ENCODE results near the gene VASN.
"Not testable (repeated sequence)": the region's sequence is repeated elsewhere in the genome, so short reads cannot be mapped to it uniquely, and the experiment has no call there.

Gene VASN

DNA sequence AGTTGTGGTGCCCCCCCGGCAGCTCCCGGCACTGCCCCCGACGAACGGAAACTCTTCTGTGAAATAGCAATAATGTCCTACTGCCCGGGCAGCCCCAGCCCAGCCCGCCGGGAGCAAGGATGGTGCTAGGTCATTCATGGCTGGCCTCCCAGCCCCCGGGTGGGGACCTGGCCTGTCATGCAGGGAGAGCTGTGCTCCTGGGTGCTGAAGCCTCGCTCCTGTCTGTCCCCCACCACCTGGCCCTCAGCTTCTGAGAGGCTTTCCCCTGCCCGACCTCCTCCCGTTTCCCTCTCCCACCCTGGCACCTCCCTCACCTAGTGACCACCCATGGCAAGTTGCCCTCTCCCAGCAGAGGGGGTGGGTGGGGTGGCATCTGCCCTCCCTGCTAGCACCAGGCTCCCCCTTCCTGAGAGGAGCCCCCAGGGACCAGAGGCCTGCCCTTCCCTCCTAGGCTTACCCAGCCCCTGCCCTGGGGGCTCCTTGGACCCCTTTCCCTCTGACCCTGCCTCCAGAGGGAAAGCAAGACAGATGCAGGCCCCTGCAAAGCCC is 34.0 kb upstream of the VASN start:
- DNase-seq: no peak

DNA sequence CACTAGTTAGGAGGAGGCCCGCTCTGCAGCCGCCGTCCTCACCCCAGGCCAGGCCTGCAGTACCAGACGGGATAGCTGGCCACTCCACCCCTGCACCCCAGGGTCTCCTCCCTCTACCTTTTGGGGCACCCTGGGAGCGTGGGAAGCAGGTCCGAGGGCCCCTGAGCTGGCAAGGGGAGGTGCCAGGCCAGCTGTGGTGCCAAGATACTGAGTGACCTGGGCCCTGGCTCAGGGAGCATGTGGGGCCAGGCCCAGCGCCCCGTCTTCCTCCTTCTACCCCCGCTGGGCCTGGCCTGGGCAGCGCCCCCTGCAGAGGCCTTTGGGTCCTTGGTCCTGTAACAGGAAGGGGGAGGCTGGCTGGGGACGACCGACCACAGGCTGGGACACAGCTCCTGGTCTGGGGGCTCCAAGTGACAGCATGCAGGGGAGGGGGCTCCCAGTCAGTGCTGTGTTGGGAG is 33.5 kb upstream of the VASN start:
- DNase-seq: no peak

DNA sequence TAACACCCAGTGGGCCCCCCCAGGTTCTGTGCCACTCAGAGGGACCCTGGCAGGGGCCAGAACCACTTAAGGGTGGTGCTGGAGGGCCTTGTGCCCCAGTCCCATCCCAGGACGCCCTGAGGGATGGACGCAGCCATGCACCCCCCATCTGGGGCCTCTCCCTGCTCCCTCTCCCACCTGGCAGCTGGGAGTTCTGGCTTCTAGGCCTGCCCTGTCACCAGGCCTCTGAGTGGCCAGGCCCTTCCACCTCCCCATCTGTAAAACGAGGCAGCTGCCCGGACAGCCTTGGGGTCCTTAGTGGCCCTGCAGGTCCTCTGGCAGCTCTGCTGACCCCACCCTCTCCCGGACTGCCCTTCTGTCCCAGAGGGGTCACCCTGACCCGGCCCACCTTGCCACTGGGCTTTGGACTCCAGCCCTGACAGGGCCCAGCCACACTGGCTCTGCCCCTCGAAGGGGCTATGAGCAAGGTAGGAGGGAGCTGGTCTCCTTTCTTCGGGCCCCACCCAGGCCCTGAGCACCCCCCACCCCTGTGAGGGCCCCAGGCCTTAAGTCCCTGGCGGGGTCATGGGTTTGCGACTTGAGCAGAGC is 32.8 kb upstream of the VASN start:
- DNase-seq: no peak

DNA sequence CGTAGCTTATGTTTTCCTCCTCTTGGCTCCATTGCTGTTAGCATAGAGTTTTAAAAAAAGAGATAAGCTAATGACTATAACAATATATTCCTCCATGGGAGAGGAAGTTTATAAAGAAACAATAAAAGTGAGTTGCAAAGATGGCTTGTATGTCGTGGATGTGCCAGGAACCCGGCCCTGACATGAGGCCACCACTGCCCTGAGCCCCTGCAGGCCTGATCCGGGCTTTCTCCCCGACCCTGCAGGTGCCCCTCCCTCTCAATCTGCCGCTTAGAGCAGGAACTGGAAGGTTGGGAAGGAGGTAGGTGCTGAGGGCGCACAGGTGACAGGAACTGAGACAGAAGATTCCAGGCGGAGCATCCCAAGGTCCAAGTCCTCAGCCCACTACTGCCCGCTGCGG is 32.2 kb upstream of the VASN start:
- no peak for DNase-seq

DNA sequence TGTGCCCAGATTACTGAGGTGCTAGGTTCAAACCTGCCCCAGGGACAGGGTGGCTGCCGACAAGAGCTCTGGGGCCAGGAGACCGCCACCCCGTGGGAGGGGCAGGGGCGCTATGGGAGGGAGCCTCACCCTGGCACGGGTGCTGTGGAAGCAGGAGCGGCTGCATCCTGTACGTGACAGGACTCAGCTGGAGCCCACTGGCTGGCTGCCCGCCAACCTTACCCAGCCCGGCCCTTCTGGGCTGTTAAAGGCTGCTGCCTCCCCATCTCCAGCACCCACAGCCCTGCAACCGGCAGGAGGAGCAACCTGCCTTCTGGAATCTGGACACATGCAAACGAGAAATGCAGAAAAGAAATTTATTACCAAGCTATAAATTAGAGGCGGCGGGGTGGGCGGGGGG is 31.7 kb upstream of the VASN start:
- peak; percentile 68 for DNase-seq

DNA sequence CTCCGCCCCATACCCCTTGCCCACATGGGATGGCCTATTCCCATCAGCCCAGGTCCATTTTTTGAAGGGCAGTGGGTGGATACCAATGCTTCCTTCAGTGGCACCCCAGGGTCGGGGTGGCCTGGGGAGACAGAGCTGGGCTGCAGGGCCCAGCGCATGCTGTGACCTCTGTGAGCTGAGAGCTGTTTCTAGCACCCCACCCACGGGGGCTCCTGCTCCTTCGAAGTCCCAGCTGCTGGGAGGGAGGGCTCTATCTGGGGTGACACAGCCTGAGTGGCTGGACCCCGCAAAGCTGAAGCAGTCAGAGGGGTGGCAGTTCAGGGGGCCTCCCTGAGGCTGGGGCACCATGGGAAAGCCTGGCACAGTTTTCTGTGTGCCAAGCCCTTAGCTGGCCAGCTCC is 31.2 kb upstream of the VASN start:
- DNase-seq: no peak

DNA sequence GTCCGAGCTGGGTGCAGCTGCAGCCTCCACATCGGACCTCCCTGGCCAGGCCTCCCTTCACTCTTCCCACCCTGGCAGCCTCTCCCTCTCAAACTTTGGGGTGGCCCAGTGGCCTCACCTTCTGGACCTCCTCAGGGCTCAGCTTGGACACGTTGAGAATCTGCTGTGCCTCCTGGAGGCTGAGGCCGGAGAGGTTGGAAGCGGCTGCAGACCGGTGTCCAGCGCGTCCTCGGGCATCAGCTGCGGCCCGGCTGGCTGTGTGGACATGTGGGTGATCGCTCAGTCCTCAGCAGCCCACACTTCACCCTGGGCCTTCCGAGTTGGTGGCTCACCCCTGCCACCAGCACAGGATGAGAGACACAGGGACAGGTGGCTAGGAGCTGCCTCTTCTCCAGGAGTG is 30.4 kb upstream of the VASN start:
- DNase-seq: no peak

DNA sequence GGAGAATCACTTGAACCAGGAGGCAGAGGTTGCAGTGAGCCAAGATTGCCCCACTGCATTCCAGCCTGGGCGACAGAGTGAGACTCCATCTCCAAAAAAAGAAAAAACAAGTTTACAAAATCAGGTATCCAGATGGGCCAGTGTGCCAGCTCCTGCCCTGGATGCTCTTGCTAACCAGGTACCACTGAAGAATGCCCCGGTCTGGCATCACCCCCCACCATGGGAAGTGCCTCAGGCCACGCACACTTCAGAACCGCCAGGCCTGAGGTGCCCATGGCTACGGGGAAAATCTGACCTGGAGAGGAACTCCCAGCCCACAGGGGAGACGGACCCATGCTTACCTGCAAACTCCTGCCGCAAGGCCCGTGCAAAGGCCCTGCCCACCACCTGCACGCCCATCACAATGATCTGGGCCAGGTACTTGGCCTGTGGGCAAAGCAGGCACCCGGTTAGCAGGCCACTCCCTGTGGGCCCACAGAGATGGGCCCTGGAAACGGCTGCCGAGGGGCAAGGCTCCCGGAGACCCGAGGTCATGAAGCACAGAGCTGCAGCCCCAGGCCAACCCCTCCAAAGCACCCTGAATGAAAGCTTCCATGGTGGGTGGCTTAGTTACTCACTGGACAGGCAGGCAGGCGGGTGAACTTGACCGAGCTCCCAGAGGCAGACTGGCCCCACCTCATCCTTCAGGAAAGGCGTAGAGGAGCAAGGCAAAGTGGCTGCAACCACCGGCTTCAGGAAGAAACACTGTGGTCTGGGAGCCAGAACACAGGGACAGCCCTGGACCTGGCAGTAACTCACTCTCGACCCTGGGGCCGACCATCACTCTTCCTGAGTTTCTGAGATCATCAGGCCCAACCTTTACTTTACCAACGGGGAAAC is 28.5 kb upstream of the VASN start:
- DNase-seq: no peak

DNA sequence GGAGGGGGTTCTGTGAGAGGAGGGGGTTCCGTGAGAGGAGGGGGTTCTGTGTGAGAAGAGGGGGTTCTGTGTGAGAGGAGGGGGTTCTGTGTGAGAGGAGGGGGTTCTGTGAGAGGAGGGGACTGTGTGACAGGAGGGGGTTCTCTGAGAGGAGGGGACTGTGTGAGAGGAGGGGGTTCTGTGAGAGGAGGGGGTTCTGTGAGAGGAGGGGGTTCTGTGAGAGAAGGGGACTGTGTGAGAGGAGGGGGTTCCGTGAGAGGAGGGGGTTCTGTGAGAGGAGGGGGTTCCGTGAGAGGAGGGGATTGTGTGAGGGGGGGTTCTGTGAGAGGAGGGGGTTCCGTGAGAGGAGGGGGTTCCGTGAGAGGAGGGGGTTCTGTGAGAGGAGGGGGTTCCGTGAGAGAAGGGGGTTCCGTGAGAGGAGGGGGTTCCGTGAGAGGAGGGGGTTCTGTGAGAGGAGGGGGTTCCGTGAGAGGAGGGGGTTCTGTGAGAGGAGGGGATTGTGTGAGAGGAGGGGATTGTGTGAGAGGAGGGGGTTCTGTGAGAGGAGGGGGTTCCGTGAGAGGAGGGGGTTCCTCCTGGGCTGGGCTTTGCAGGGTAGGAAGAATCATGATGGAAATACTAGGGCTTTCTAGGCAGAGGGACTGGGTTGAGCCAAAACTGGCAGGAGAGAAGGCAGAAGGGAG is 27.2 kb upstream of the VASN start:
- not testable (repeated sequence) for DNase-seq

DNA sequence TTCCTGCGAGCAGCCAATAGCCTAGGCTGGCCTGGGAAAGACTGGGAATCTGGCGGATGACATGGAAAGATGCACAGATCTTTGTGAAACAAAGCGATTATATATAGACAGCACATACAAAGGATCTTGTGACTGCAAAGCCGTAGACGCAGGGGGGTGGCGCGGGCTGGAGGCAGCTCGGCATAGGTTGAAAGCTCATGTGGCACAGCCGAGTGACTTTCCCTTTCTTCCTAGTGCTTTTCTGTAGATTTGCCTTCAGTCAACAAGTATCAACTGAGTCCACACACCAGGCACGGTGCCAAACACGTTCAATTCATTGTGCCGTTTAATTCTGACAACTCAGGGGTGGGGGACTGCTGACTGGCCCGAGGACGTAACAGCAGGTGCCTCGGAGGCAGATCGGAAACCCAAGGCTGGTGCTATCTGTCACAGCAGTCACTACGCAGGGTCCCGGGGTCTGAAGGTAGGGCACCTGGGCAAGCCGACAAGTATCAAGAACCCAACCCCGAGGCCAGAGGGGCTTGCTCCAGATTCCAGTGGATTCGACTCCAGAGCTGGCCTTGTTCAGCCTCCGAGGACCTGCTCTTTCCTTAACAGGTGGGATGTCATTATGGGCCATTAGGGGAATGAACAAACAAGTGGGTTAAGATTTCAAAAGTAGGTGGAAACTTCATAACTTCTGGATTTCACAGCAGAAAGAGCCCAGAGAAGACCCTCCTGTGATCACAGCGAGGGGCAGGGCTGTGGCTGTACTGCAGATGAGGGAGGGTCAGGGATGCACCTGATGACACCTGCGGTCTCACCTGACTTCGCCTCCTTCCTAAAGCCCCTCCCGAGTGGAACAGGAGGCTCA is 26.4 kb upstream of the VASN start:
- DNase-seq: no peak

DNA sequence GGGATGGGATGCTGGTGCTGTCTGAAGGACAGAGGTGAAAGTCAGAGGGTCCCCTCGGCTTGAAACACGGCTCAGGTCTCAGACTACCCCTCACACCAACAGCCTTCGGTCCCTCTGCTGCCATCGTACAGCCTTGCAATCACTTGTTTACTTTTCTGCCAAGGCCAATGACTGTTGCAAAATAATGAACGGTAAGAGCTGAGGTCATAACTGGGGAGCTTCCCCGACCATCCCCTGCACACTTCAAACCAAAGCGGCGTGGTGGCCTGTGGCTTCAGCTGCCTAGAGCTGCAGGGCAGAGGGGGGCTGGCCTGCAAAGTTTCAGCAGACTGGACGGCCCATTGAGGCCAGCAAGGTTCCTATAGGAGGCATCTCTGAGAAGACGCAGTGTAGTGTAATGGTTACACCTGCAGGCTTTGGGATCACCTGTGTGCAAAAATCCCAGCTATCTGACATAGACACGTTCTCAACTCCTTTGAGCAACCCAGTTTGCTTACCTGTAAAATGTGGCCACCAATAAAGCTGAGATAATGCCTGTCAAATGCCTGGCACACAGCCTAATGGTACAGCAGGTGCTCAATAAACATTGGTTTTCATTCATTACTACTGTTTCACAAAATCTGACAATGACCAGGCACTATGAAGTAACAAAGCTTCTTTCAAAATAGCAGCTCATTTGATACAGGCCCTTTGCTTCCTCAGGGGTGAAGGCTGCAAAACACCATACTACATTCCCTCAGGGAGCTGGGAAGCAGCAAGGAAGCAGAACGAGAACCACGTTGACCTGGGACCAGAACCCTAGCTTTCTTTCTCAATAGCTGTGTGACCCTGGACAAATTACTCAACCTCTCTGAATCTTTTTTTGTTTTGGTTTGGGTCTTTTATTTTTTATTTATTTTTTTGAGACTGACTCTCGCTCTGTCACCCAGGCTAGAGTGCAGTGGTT is 25.5 kb upstream of the VASN start:
- DNase-seq: no peak

DNA sequence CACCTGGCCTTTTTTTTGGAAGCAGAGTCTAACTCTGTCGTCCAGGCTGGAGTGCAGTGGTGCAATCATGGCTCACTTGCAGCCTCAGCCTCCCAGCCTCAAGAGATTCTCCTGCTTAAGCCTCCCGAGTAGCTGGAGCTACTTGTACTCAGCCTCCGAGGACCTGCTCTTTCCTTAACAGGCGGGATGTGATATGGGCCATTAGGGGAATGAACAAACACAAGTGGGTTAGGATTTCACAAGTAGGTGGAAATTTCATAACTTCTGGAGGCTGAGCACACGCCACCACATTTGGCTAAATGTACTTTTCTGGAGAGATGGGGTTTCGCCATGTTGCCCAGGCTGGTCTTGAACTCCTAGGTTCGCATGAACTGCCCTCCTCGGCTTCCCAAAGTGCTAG is 24.6 kb upstream of the VASN start:
- DNase-seq: no peak

DNA sequence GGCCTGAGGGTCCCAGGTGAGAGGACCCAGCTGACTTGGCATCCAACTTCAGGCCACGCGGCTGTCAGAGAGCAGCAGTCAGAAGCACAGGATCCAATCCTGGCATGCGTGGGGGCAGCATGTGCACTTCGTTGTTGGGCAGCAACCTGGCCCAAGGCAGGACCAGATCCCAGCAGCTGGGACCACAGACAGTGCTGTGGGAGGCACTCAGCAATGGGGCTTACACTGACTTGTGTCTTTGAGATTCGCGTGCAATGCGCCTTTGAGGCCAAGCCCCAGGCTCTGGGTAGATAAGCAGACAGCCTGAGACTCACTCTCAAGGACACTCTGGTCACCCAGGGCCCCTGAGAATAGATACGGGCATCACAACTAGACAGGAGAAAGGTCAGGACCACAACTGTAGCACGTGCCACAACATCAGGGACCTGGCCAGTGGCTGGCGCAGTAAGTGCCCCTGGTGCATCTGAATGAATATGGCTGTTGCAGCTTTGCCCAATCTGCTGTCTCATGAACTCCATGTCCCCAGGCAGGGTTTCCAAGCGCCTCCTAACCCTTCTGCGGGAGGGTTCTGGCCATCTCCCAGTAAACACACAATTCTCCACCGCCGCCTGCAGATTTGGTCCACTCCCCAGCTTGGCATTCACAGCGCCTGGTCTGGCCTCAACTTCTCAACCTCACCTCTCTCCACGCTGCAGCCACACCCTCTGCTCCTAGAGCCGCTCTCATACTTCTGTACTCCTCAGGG is 23.7 kb upstream of the VASN start:
- DNase-seq: no peak

DNA sequence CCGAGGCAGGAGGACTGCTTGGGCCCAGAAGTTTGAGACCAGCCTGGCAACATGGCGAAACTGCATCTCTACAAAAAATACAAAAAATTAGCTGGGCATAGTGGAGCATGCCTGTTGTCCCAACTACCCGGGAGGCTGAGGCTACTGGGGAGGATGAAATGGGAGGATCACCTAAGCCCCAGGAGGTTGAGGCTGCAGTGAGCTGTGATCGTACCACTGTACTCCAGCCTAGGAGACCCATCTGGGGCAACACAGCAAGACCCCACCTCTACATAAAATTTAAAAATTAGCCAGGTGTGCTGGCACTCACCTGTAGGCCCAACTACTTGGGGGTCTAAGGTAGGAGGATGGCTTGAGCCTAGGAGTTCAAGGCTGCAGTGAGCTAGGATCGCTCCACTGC is 22.3 kb upstream of the VASN start:
- no peak for DNase-seq

DNA sequence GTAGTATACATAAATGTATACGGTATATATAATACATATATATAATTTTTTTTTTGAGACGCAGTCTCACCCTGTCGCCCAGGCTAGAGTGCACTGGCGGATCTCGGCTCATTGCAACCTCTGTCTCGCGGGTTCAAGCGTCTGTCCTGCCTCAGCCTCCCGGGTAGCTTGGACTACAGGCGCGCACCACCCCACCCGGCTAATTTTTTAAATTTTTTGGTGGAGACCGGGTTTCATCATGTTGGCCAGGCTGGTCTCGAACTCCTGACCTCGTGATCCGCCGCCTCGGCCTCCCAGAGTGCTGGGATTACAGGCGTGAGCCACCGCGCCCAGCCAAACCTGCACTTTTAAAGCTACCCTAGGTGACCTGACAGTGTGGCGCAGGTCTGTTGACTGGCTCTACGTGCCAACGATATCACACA is 21.3 kb upstream of the VASN start:
- DNase-seq: no peak

DNA sequence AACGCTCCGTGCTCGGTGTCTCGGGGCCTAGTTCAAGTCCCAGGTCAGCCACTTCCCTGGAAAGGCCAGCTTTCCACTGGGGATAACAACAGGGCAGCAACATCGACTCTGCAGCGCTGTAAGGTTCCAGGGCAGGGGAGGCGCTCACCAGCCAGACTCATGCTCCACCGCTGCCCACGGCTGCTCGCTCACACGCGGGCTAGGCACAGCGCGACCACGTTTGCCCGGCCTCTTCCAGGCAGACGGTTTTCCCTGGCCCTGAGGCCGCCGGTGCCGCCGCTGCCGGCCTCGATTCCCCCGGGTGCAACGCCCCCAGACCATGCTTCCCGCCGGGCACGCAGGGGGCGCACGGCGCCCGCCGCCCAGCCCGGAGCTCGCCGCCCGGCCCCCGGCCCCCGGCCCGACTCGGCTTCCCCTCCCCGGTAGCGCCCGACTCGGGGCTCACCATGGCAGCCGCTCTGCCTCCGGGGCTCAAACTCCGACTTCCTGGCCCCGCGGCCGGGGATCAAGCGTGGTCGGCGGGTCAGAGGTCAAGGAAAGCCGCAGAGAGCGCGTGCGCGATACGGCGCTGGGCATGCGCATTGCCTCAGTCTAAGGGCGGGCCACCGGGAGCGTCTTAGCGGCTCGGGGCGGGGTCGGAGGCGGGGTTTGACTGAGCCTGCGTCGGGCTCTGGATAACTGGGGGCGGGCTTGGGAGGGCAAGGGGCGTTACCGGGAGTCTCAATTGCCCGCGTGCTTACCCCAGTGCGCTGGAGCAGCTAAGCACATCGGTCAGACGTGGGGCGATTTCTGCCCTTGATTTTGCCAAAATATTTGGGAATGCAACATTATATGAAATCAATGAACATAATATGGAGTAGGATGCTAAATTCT is 20.6 kb upstream of the VASN start, which contains the start of gene PAM16:
TSS of gene PAM16 (minus strand) at position 535 of the 873 bp plus-strand sequence. CDS start at position 448, 87 bp downstream.
- DNase-seq: peak; percentile 97

DNA sequence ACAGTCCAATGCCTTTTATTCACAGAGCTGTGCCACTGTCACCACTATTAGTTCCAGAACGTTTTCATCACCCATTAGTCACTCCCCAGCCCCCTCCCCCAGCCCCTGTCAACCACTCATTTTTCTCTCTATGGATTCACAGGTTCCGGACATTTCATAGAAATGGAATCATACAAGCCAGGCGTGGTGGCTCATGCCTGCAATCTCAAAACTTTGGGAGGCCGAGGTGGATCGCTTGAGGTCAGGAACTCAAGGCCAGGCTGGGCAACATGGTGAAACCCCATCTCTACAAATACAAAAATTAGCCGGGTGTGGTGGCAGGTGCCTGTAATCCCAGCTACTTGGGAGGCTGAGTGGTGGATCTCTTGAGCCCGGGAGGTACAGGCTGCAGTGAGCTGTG is 19.8 kb upstream of the VASN start:
- DNase-seq: no peak

DNA sequence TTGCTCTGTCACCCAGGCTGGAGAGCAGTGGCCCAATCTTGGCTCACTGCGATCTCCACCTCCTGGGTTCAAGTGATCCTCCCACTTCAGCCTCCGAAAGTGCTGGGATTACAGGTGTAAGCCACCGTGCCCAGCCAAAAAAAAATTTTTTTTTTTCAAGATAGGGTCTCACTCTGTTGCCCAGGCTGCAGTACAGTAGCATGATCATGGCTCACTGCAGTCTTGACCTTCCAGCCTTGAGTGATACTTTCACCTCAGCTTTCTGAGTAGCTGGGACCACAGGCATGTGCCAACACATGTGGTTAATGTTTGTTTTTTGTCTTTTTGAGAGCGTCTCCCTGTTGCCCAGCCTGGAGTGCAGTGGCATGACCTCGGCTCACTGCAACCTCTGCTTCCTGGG is 18.8 kb upstream of the VASN start:
- no peak for DNase-seq

DNA sequence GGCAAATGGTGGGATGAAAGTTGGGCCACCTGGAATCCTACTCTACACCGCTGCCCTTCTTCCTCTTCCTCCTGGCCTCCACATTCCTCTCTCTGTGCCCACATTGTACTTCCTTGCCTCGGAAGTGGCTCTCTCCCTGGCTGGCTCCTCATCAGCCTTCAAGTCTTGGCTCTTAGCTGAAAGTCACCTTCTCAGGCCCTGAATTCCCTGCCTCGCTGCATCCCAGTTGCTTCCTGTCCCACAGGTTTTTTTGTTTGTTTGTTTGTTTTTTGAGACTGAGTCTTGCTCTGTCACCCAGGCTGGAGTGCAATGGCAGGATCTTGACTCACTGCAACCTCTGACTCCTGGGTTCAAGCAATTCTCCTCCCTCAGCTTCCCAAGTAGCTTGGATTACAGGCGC is 18.0 kb upstream of the VASN start:
- no peak for DNase-seq

All from left hindlimb (tissue), 1 donor.